ENCODE data around the gene PEX5L.

Gene PEX5L

DNA sequence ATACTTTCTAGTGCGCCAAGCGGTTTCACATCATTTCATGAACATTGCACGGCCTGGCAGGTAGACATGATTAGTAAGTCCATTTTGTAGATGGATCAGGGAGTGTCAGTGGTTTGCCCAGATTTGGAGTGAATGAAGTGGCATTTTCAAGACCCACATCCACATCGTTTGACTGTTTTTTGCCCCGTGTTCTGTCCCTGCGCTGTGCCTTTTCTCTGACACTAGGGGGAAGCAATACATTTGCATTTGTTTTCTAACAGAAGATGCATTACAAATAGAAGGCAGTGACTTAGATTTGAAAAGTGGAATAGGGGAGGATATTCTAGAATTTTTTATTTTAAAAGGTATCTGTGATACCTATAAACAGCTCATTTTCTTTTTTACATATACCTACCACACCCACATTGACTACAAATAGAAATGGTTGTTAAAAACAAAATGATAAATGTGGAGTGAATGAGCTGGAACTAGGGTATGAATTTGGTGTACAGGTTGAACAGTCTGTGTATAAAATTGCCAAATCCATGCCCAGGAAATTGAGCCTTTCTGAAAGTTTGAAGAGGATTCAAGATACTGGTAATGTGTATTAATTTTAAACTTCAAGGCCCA, 285.9 kb downstream of the PEX5L start:
- Histone ChIP-seq H3K9ac (no peak overlapping the region), H3K27me3 (no peaks in the 10 kb centered on the region), H3K4me3 (no peak overlapping the region), H3K9me3 (replicated peaks in 1 of 11) (no peaks in the 10 kb centered on the region), H3K27ac (no peak overlapping the region), H3K4me1 (no peaks in the 10 kb centered on the region), H3K4me2 (no peak overlapping the region), H4K20me1 (no peaks in the 10 kb centered on the region; a peak in 1 of 22 replicates), H3K36me3 (peaks cover 16 to 75% (median 55%) of the 10 kb centered on the region in 11 experiments; a peak in 20 of 22 replicates)
- no peak for TF ChIP-seq Cebpa-rat (IDR thresholded peaks at IDR 0.05)

DNA sequence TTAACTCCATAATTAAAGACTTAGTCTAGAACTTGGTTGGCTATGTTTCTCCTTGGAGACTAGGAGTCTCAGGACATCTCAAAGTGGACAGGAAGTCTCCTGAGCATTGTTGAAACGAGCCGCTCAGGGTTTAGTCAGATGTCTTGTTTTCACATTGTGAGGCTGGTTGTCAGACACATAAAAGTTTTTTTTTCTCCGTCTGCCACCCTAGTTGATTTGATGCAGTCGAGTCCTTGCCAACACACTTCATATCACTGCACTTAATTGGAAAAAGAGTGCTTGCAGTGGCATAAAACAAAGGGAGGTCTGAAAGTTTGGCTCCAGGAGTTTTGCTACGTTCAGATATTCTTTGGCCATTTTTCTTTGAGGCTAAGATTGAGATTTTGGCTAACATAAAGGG, 291.0 kb downstream of the PEX5L start:
- no peaks in the 10 kb centered on the region for H3K27me3 ChIP-seq
- H3K27ac ChIP-seq, result no peak overlapping the region
- TF ChIP-seq Cebpa-rat (IDR thresholded peaks at IDR 0.05), result no peak
- peaks cover 20 to 75% (median 65%) of the 10 kb centered on the region in 11 experiments for H3K36me3 ChIP-seq
- no peak overlapping the region for H3K9ac ChIP-seq
- peaks cover 4 to 27% (median 20%) of the 10 kb centered on the region in 10 experiments; a peak in 18 of 20 replicates for H3K4me1 ChIP-seq
- no peaks in the 10 kb centered on the region for H3K9me3 ChIP-seq (replicated peaks in 1 of 11)
- H3K4me3 ChIP-seq, result no peak overlapping the region
- no peaks in the 10 kb centered on the region; a peak in 1 of 22 replicates for H4K20me1 ChIP-seq
- H3K4me2 ChIP-seq, result peak overlapping the region in 1 of 11 experiments; percentile 15; a peak in 2 of 22 replicates

DNA sequence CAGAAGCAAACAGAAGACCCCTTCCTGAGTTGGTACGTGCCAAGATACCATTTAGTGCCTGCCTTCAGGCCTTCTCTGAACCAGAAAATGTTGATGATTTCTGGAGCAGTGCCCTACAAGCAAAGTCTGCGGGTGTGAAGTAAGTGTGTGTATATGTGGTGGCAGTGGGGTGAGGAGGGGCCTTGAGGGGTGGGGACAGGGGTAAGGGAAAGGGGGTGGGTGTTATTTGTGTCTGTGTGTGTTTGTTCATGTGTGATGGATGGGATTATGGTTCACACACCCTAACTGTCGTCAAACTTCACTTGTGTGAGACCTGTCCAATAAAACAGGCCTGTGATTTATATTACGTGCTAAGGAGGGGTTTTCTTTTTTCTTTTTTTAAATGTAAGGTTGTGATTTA, 291.7 kb downstream of the PEX5L start:
- Histone ChIP-seq H4K20me1 (no peaks in the 10 kb centered on the region), H3K27me3 (no peaks in the 10 kb centered on the region), H3K4me3 (no peak overlapping the region), H3K9ac (no peak overlapping the region), H3K36me3 (peaks cover 25 to 82% (median 71%) of the 10 kb centered on the region in 11 experiments), H3K27ac (peak overlapping the region in 4 of 11 experiments; percentile 10 to 69 (median 56); a peak in 6 of 22 replicates), H3K4me2 (peak overlapping the region in 5 of 11 experiments; percentile 14 to 57 (median 37); a peak in 6 of 22 replicates), H3K4me1 (peaks cover 4 to 27% (median 20%) of the 10 kb centered on the region in 10 experiments; a peak in 18 of 20 replicates), H3K9me3 (replicated peaks in 1 of 11) (no peaks in the 10 kb centered on the region)
- no peak for TF ChIP-seq Cebpa-rat (IDR thresholded peaks at IDR 0.05)
